HCEC 1CT (cell line): ENCODE measurements around the gene LILRB3.
"Not testable (repeated sequence)": the region's sequence is repeated elsewhere in the genome, so short reads cannot be mapped to it uniquely, and the experiment has no call there.

Experiments
- DNase-seq: peaks from one replicate; pipeline ENCODE4 v3.0.0-alpha.2; 2017

Gene LILRB3

GRCh38 chr19:54222474-54223276 is at the start of gene LILRB3:
Gene LILRB3, minus strand, starts transcription at chr19:54223007. Its CDS starts 31 bp downstream, at chr19:54222976.
- not testable (repeated sequence) for DNase-seq

- DNase-seq = not testable (repeated sequence)
Observed at GRCh38 chr19:54272181-54272580, 49.4 kb upstream of the LILRB3 start.

- DNase-seq = not testable (repeated sequence)
Observed at GRCh38 chr19:54271587-54271986, 48.8 kb upstream of the LILRB3 start.

- DNase-seq = no peak
Observed at GRCh38 chr19:54271106-54271505, 48.3 kb upstream of the LILRB3 start.

GRCh38 chr19:54268936-54269335 is 46.1 kb upstream of the LILRB3 start:
- no peak for DNase-seq

GRCh38 chr19:54266133-54266532 is 43.3 kb upstream of the LILRB3 start:
- DNase-seq = peak; percentile 12

- DNase-seq = no peak
Observed at GRCh38 chr19:54262470-54262869, 39.7 kb upstream of the LILRB3 start.

- no peak for DNase-seq
Observed at GRCh38 chr19:54262066-54262465, 39.3 kb upstream of the LILRB3 start.

GRCh38 chr19:54257116-54257480 is 34.3 kb upstream of the LILRB3 start, which contains the start of gene LILRB5:
Gene LILRB5, minus strand, starts transcription at chr19:54257273. Its CDS starts 80 bp downstream, at chr19:54257193.
- no peak for DNase-seq

- no peak for DNase-seq
Observed at GRCh38 chr19:54256250-54257115, 33.7 kb upstream of the LILRB3 start.

GRCh38 chr19:54255105-54255775 is 32.4 kb upstream of the LILRB3 start:
- no peak for DNase-seq

- no peak for DNase-seq
Observed at GRCh38 chr19:54254195-54254906, 31.5 kb upstream of the LILRB3 start.

- DNase-seq = no peak
Observed at GRCh38 chr19:54253331-54254194, 30.8 kb upstream of the LILRB3 start.

GRCh38 chr19:54252845-54253244 is 30.0 kb upstream of the LILRB3 start:
- no peak for DNase-seq

- DNase-seq = no peak
Observed at GRCh38 chr19:54252243-54252642, 29.4 kb upstream of the LILRB3 start.

GRCh38 chr19:54248016-54248601 is 25.3 kb upstream of the LILRB3 start:
- peak; percentile 47 for DNase-seq

- DNase-seq = no peak
Observed at GRCh38 chr19:54247106-54247930, 24.5 kb upstream of the LILRB3 start.

GRCh38 chr19:54245936-54246335 is 23.1 kb upstream of the LILRB3 start:
- no peak for DNase-seq

- not testable (repeated sequence) for DNase-seq
Observed at GRCh38 chr19:54243809-54244208, 21.0 kb upstream of the LILRB3 start.

- DNase-seq = not testable (repeated sequence)
Observed at GRCh38 chr19:54242646-54243045, 19.8 kb upstream of the LILRB3 start, which contains the start of gene LILRA6. Gene LILRA6, minus strand, starts transcription at chr19:54242790.
